ENCODE measurements around the gene TNFRSF17. TPM values are rescaled to one million over a fixed set of nuclear protein-coding genes. Genes with fewer than 3 reads are reported as not detected.

Gene TNFRSF17
- 0.07 TPM for polyA plus RNA-seq (2013, experiment 1 of 2)
- polyA plus RNA-seq (2013, experiment 2 of 2) = not detected

- H3K18ac ChIP-seq (ENCODE audit: low read depth in 1 of 2, low read length in 2 of 2) = no peak within 1 kb of the TSS
- H3K23ac ChIP-seq (ENCODE audit: low read length in 2 of 2) = no peak within 1 kb of the TSS
- DNase-seq = no peak
- H2AK5ac ChIP-seq (ENCODE audit: low read length, severe bottlenecking) = no peak within 1 kb of the TSS
- no peak within 1 kb of the TSS for H4K8ac ChIP-seq (ENCODE audit: low read length)
- no peak within 1 kb of the TSS for H2BK15ac ChIP-seq (ENCODE audit: low read depth, poor library complexity, severe bottlenecking)
- 85% methylated on average over 9 of the region's 9 CpGs for WGBS
- H2AFZ ChIP-seq (ENCODE audit: low read depth, low read length) = no peak within 1 kb of the TSS
- no peak within 1 kb of the TSS for H4K91ac ChIP-seq (ENCODE audit: low read length)
- no peak within 1 kb of the TSS for H3K4ac ChIP-seq (ENCODE audit: low read depth in 1 of 2, low read length in 2 of 2)
- no peak within 1 kb of the TSS for H2BK5ac ChIP-seq (ENCODE audit: low read depth, low read length, poor library complexity, severe bottlenecking)
- H3K14ac ChIP-seq (ENCODE audit: low read length in 2 of 2) = no peak within 1 kb of the TSS
- H2BK120ac ChIP-seq (ENCODE audit: low read depth, low read length) = no peak within 1 kb of the TSS
- H3K36me3 ChIP-seq (ENCODE audit: control insufficient read depth in 1 of 2, insufficient read depth in 2 of 2, low read depth in 1 of 2, low read length in 2 of 2) = no peaks in the 10 kb centered on the region
- H2BK12ac ChIP-seq (ENCODE audit: low read length in 2 of 2) = no peak within 1 kb of the TSS
- H3K4me2 ChIP-seq (ENCODE audit: low read length, poor library complexity, severe bottlenecking) = no peak within 1 kb of the TSS
- H3K9me3 ChIP-seq (ENCODE audit: control insufficient read depth, low read length) = no peaks in the 10 kb centered on the region
- H3K79me1 ChIP-seq (replicated peaks; ENCODE audit: low read length, poor library complexity, severe bottlenecking) = no peaks in the 10 kb centered on the region
- H3K4me3 ChIP-seq (ENCODE audit: insufficient read depth in 1 of 2, low read depth in 1 of 2, low read length in 2 of 2) = no peak within 1 kb of the TSS
- no peaks in the 10 kb centered on the region for H3K4me1 ChIP-seq (ENCODE audit: control insufficient read depth, insufficient read depth, low read depth, low read length)
- no peak within 1 kb of the TSS for H3K27ac ChIP-seq (ENCODE audit: low read length, poor library complexity, severe bottlenecking)
- H3K9ac ChIP-seq (ENCODE audit: low read length) = no peak within 1 kb of the TSS
- peaks cover 0 to 5% of the 10 kb centered on the region in 2 experiments for H3K27me3 ChIP-seq (ENCODE audit: control insufficient read depth in 1 of 2, insufficient read depth in 1 of 2, low read length in 2 of 2)
Observed at GRCh38 chr16:11964761-11965551, at the start of gene TNFRSF17. TNFRSF17 (plus strand) TSS chr16:11965210; CDS start chr16:11965325, 115 bp downstream.

DNA sequence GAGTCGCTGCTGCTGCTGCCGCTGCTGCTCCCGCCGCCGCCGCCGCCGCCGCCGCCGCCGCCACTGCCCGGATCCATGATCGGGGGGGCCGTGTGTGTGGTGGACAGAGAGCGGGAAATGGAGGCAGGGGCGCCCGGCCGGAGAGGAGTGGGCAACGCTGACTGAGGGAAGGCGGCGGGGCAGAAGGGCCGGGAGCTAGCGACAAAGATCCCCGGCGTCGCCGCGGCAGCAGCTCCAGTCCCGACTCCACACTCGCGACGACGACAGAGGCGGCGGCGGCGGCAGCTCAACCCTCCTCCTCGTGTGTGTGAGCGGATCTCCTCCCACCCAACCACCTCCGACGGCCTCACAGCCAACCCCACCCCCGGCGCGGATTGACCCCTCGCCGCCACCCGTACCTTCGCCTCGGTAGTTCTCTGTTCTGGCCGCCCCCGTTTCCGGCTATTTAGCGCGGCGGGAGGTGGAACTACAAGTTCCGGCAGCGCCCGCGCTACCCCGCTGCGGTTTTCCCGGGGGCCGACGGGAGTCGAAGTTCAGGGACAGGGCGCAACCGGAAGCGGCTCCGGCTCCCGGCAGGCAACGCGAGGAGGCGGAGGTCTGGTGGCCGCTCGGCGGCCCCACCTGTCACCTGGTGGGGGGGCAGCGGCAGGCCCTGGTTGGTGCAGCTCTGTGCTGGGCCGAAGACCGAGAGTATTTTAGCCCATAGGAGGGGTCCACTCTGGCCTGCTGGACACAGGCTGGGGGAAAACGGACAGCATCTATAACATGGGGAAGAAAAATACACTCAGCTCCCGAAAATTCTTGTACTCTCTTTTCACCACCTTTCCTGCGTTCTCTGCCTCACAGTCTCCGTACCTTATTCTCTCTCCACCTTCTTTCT lies 49.1 kb upstream of the TNFRSF17 start, which contains the start of gene GSPT1:
GSPT1 (minus strand) TSS at position 313 of the 880 bp plus-strand sequence; CDS start at position 77, 236 bp downstream.
- H3K9me3 ChIP-seq (ENCODE audit: control insufficient read depth, low read length) = no peaks in the 10 kb centered on the region
- peaks cover 1% of the 10 kb centered on the region for H3K4me1 ChIP-seq (ENCODE audit: control insufficient read depth, insufficient read depth, low read depth, low read length)
- no peaks in the 10 kb centered on the region for H3K79me1 ChIP-seq (replicated peaks; ENCODE audit: low read length, poor library complexity, severe bottlenecking)
- H3K9ac ChIP-seq (ENCODE audit: low read length) = peak within 1 kb of the TSS; percentile 94
- peak within 1 kb of the TSS; percentile 93 to 99 for H3K4me3 ChIP-seq (ENCODE audit: insufficient read depth in 1 of 2, low read depth in 1 of 2, low read length in 2 of 2)
- peak within 1 kb of the TSS; percentile 82 for H3K27ac ChIP-seq (ENCODE audit: low read length, poor library complexity, severe bottlenecking)
- H3K14ac ChIP-seq (ENCODE audit: low read length in 2 of 2) = peak within 1 kb of the TSS in 1 of 2 experiments; percentile 96
- H3K4ac ChIP-seq (ENCODE audit: low read depth in 1 of 2, low read length in 2 of 2) = peak within 1 kb of the TSS; percentile 51 to 98
- peak within 1 kb of the TSS; percentile 80 for H2BK15ac ChIP-seq (ENCODE audit: low read depth, poor library complexity, severe bottlenecking)
- peak within 1 kb of the TSS; percentile 79 to 92 for H3K23ac ChIP-seq (ENCODE audit: low read length in 2 of 2)
- peak within 1 kb of the TSS; percentile 87 for H3K4me2 ChIP-seq (ENCODE audit: low read length, poor library complexity, severe bottlenecking)
- H4K8ac ChIP-seq (ENCODE audit: low read length) = peak within 1 kb of the TSS; percentile 85
- peaks cover 0 to 8% of the 10 kb centered on the region in 2 experiments for H3K27me3 ChIP-seq (ENCODE audit: control insufficient read depth in 1 of 2, insufficient read depth in 1 of 2, low read length in 2 of 2)
- peak within 1 kb of the TSS; percentile 92 for H2AFZ ChIP-seq (ENCODE audit: low read depth, low read length)
- peak within 1 kb of the TSS; percentile 95 to 100 for H3K18ac ChIP-seq (ENCODE audit: low read depth in 1 of 2, low read length in 2 of 2)
- no peaks in the 10 kb centered on the region for H3K36me3 ChIP-seq (ENCODE audit: control insufficient read depth in 1 of 2, insufficient read depth in 2 of 2, low read depth in 1 of 2, low read length in 2 of 2)
- WGBS = 2% methylated on average over 70 of the region's 84 CpGs
- H2BK120ac ChIP-seq (ENCODE audit: low read depth, low read length) = peak within 1 kb of the TSS; percentile 79
- peak within 1 kb of the TSS in 1 of 2 experiments; percentile 60 for H2BK12ac ChIP-seq (ENCODE audit: low read length in 2 of 2)
- H2BK5ac ChIP-seq (ENCODE audit: low read depth, low read length, poor library complexity, severe bottlenecking) = peak within 1 kb of the TSS; percentile 89
- DNase-seq = peak; percentile 99
- H2AK5ac ChIP-seq (ENCODE audit: low read length, severe bottlenecking) = peak within 1 kb of the TSS; percentile 52
- H4K91ac ChIP-seq (ENCODE audit: low read length) = peak within 1 kb of the TSS; percentile 93

- Histone ChIP-seq H3K4me1 (ENCODE audit: control insufficient read depth, insufficient read depth, low read depth, low read length) (no peaks in the 10 kb centered on the region), H4K91ac (ENCODE audit: low read length) (no peak overlapping the region), H3K36me3 (ENCODE audit: control insufficient read depth in 1 of 2, insufficient read depth in 2 of 2, low read depth in 1 of 2, low read length in 2 of 2) (no peaks in the 10 kb centered on the region), H3K18ac (ENCODE audit: low read depth in 1 of 2, low read length in 2 of 2) (peak overlapping the region in 1 of 2 experiments; percentile 52), H3K9ac (ENCODE audit: low read length) (peak overlapping the region; percentile 90), H2BK5ac (ENCODE audit: low read depth, low read length, poor library complexity, severe bottlenecking) (no peak overlapping the region), H3K23ac (ENCODE audit: low read length in 2 of 2) (no peak overlapping the region), H3K4me3 (ENCODE audit: insufficient read depth in 1 of 2, low read depth in 1 of 2, low read length in 2 of 2) (peak overlapping the region in 1 of 2 experiments; percentile 85), H3K4me2 (ENCODE audit: low read length, poor library complexity, severe bottlenecking) (peak overlapping the region; percentile 86), H3K79me1 (replicated peaks; ENCODE audit: low read length, poor library complexity, severe bottlenecking) (no peaks in the 10 kb centered on the region), H3K4ac (ENCODE audit: low read depth in 1 of 2, low read length in 2 of 2) (peak overlapping the region in 1 of 2 experiments; percentile 4), H2AFZ (ENCODE audit: low read depth, low read length) (peak overlapping the region; percentile 66), H4K8ac (ENCODE audit: low read length) (peak overlapping the region; percentile 74), H2BK15ac (ENCODE audit: low read depth, poor library complexity, severe bottlenecking) (no peak overlapping the region), H3K14ac (ENCODE audit: low read length in 2 of 2) (no peak overlapping the region), H2BK12ac (ENCODE audit: low read length in 2 of 2) (no peak overlapping the region), H3K9me3 (ENCODE audit: control insufficient read depth, low read length) (no peaks in the 10 kb centered on the region), H3K27me3 (ENCODE audit: control insufficient read depth in 1 of 2, insufficient read depth in 1 of 2, low read length in 2 of 2) (peaks cover 0 to 9% of the 10 kb centered on the region in 2 experiments), H2AK5ac (ENCODE audit: low read length, severe bottlenecking) (peak overlapping the region; percentile 52), H3K27ac (ENCODE audit: low read length, poor library complexity, severe bottlenecking) (peak overlapping the region; percentile 18), H2BK120ac (ENCODE audit: low read depth, low read length) (no peak overlapping the region)
- peak; percentile 65 for DNase-seq
- 69% methylated on average over 12 of the region's 13 CpGs for WGBS
Observed at GRCh38 chr16:11916524-11917285, 48.3 kb upstream of the TNFRSF17 start.
